ENCODE results near the gene TLCD4. TPM values are rescaled to one million over a fixed set of nuclear protein-coding genes. Genes with fewer than 3 reads are reported as not detected.

The TLCD4 gene
- total RNA-seq, 5 donors from 2014 or later (not counting 1 experiment from before 2014, with no cell fraction given), result 0.09 to 0.22 (median 0.12) TPM

DNA sequence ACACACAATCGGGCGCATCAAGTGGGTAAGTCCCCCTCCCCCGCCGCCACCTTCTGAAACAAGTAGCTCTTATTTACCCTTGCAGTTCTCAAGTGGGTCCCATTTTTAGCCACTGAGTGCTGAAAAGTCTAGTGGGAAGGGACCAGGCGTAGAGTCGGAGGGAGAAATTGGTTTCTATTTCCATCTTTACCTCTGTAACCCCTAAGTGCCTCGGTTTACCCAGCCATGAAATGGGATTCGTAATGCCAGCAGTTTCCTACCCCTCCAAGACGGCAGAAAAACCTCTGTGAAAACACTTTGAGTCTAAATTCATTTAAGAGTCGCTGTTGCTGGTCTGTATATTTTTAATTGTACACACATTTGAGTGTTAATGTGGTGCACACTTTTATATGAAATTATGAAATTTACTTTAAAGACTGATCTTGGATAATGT, 928 bp downstream of the TLCD4 start:
- 0% methylated on average over 2 of the region's 10 CpGs for WGBS (ENCODE audit: insufficient coverage)
- Mint-ChIP-seq H3K27ac (no peak overlapping the region), H3K27me3 (peaks cover 37 to 51% of the 10 kb centered on the region in 2 donors), H3K4me1 (peaks cover 10 to 14% (median 12%) of the 10 kb centered on the region in 3 donors), H3K9me3 (no peaks in the 10 kb centered on the region), H3K36me3 (no peaks in the 10 kb centered on the region), H3K4me3 (peak overlapping the region; percentile 77 to 84 (median 78))
- H3K27me3 ChIP-seq (replicated peaks in 1 of 2; ENCODE audit: control insufficient read depth in 2 of 2, extremely low read depth in 1 of 2, insufficient read depth in 2 of 2, low read length in 1 of 2), result peaks cover 18 to 26% of the 10 kb centered on the region in 2 experiments
- peak overlapping the region; percentile 38 to 82 for H3K4me3 ChIP-seq (ENCODE audit: control insufficient read depth in 1 of 2, extremely low read depth in 1 of 2, low read length in 1 of 2)
- H3K27ac ChIP-seq (ENCODE audit: low read length), result no peak overlapping the region
- H3K36me3 ChIP-seq (ENCODE audit: control insufficient read depth in 2 of 2, extremely low read depth in 1 of 2, insufficient read depth in 1 of 2, low read length in 1 of 2), result no peaks in the 10 kb centered on the region
- peak in 3 of 35 experiments; percentile 1 to 16 (median 8) for DNase-seq
- POLR2A ChIA-PET, result interaction anchor here (0.6 to 1.0 kb wide), 3 partner anchors 21 to 45 kb away, joined by 3 to 4 read pairs (median 3); partner anchors contain the start of gene ALG14 (in 1 of the 2)
- peaks cover 0 to 10% of the 10 kb centered on the region in 2 experiments for H3K4me1 ChIP-seq (ENCODE audit: control insufficient read depth in 1 of 2, extremely low read depth in 1 of 2, insufficient read depth in 2 of 2, low read length in 2 of 2)
- CTCF ChIA-PET, result interaction anchor here (0.7 to 3.6 kb wide), 7 partner anchors 11 to 116 kb away, joined by 3 to 21 read pairs (median 3); partner anchors contain the start of gene RWDD3 (in 2 of the 2)
- no peaks in the 10 kb centered on the region for H3K9me3 ChIP-seq
- peak in 1 of 4 experiments; percentile 19 for ATAC-seq (replicated peaks in 1 of 4)

- CTCF ChIA-PET, result interaction anchor here in 1 of 2 donors (0.7 to 0.8 kb wide), 2 partner anchors 40 to 59 kb away, joined by 3 read pairs; no protein-coding TSS in a partner anchor
- H3K4me1 ChIP-seq (ENCODE audit: control insufficient read depth in 1 of 2, extremely low read depth in 1 of 2, insufficient read depth in 2 of 2, low read length in 2 of 2), result peaks cover 0 to 10% of the 10 kb centered on the region in 2 experiments
- ATAC-seq (replicated peaks in 1 of 4), result no peak
- Mint-ChIP-seq H3K27ac (no peak overlapping the region), H3K4me1 (peaks cover 10 to 14% (median 12%) of the 10 kb centered on the region in 3 donors), H3K9me3 (no peaks in the 10 kb centered on the region), H3K36me3 (no peaks in the 10 kb centered on the region), H3K27me3 (peaks cover 37 to 50% of the 10 kb centered on the region in 2 donors), H3K4me3 (peak overlapping the region; percentile 52 to 78 (median 77))
- H3K27me3 ChIP-seq (replicated peaks in 1 of 2; ENCODE audit: control insufficient read depth in 2 of 2, extremely low read depth in 1 of 2, insufficient read depth in 2 of 2, low read length in 1 of 2), result peaks cover 18 to 26% of the 10 kb centered on the region in 2 experiments
- no CpG with 5 or more reads among the region's 6 CpGs for WGBS (ENCODE audit: insufficient coverage)
- POLR2A ChIA-PET, result no interaction called here
- H3K27ac ChIP-seq (ENCODE audit: low read length), result no peak overlapping the region
- H3K9me3 ChIP-seq, result no peaks in the 10 kb centered on the region
- H3K4me3 ChIP-seq (ENCODE audit: control insufficient read depth in 1 of 2, extremely low read depth in 1 of 2, low read length in 1 of 2), result no peak overlapping the region
- H3K36me3 ChIP-seq (ENCODE audit: control insufficient read depth in 2 of 2, extremely low read depth in 1 of 2, insufficient read depth in 1 of 2, low read length in 1 of 2), result no peaks in the 10 kb centered on the region
- DNase-seq, result no peak
These were observed 1.6 kb downstream of the TLCD4 start for GRCh38 chr1:95118710-95119109.

DNA sequence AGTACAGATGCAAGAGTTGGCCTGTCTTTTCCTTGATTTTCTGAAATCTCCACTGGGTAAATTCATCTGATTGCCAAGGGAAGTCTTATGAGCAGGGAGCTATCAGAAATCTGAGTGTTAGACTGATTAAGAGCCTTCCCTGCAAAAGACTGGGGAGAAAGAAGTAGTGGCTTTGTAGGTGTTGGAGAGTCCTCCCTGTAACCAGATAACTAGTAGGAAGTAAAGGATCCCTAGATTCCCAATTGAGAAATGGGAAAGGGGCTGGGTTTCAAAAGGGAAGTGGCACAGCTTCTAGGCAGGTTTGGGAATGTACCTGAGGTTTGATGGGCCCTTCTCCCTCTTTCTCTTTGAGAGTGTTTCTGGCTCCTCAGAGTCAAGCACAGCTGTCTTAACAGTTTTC, 2.1 kb downstream of the TLCD4 start:
- H3K4me1 Mint-ChIP-seq, result peaks cover 10 to 14% (median 12%) of the 10 kb centered on the region in 3 donors
- H3K36me3 ChIP-seq (ENCODE audit: control insufficient read depth in 2 of 2, extremely low read depth in 1 of 2, insufficient read depth in 1 of 2, low read length in 1 of 2), result no peaks in the 10 kb centered on the region
- ChIA-PET POLR2A (no interaction called here), CTCF (no interaction called here)
- H3K27ac ChIP-seq (ENCODE audit: low read length), result no peak overlapping the region
- H3K4me3 Mint-ChIP-seq, result peak overlapping the region in 1 of 3 donors; percentile 77
- no peak for DNase-seq
- ATAC-seq (replicated peaks in 1 of 4), result no peak
- no peak overlapping the region for H3K27ac Mint-ChIP-seq
- peaks cover 18 to 26% of the 10 kb centered on the region in 2 experiments for H3K27me3 ChIP-seq (replicated peaks in 1 of 2; ENCODE audit: control insufficient read depth in 2 of 2, extremely low read depth in 1 of 2, insufficient read depth in 2 of 2, low read length in 1 of 2)
- no peaks in the 10 kb centered on the region for H3K36me3 Mint-ChIP-seq
- H3K9me3 ChIP-seq, result no peaks in the 10 kb centered on the region
- peaks cover 0 to 10% of the 10 kb centered on the region in 2 experiments for H3K4me1 ChIP-seq (ENCODE audit: control insufficient read depth in 1 of 2, extremely low read depth in 1 of 2, insufficient read depth in 2 of 2, low read length in 2 of 2)
- H3K9me3 Mint-ChIP-seq, result no peaks in the 10 kb centered on the region
- H3K27me3 Mint-ChIP-seq, result peaks cover 37 to 53% of the 10 kb centered on the region in 2 donors
- H3K4me3 ChIP-seq (ENCODE audit: control insufficient read depth in 1 of 2, extremely low read depth in 1 of 2, low read length in 1 of 2), result no peak overlapping the region

DNA sequence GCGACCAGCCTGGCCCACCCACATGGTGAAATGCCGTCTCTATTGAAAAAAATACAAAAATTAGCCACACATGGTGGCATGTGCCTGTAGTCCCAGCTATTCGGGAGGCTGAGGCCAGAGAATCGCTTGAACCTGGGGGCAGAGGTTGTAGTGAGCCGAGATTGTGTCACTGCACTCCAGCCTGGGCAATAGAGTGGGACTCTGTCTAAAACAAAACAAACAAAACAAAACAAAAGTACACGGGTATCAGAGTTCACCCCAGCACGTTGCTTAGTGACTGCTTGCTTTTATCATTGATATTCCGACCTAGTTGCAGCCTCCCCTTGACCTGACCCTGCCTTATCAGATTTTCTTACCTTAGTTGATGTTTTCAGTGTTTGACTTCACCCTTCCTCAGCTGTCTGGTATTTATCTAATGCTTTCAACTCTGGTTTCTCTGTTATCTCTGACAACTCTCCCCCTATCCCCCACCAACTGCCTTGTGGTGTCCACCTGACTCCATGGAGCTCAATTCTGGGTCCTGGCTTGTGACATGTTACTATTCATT, 5.1 kb downstream of the TLCD4 start:
- ATAC-seq (replicated peaks in 1 of 4), result no peak
- H3K27me3 ChIP-seq (replicated peaks in 1 of 2; ENCODE audit: control insufficient read depth in 2 of 2, extremely low read depth in 1 of 2, insufficient read depth in 2 of 2, low read length in 1 of 2), result peaks cover 15 to 16% of the 10 kb centered on the region in 2 experiments
- H3K9me3 ChIP-seq, result no peaks in the 10 kb centered on the region
- CTCF ChIA-PET, result no interaction called here
- H3K36me3 ChIP-seq (ENCODE audit: control insufficient read depth in 2 of 2, extremely low read depth in 1 of 2, insufficient read depth in 1 of 2, low read length in 1 of 2), result no peaks in the 10 kb centered on the region
- Mint-ChIP-seq H3K27me3 (peaks cover 40 to 48% of the 10 kb centered on the region in 2 donors), H3K27ac (no peak overlapping the region), H3K4me3 (no peak overlapping the region), H3K4me1 (peaks cover 5 to 9% (median 7%) of the 10 kb centered on the region in 3 donors), H3K9me3 (no peaks in the 10 kb centered on the region), H3K36me3 (no peaks in the 10 kb centered on the region)
- DNase-seq, result no peak
- no peak overlapping the region for H3K4me3 ChIP-seq (ENCODE audit: control insufficient read depth in 1 of 2, extremely low read depth in 1 of 2, low read length in 1 of 2)
- POLR2A ChIA-PET, result no interaction called here
- H3K4me1 ChIP-seq (ENCODE audit: control insufficient read depth in 1 of 2, extremely low read depth in 1 of 2, insufficient read depth in 2 of 2, low read length in 2 of 2), result peaks cover 0 to 4% of the 10 kb centered on the region in 2 experiments
- 70% methylated on average over 5 of the region's 8 CpGs for WGBS (ENCODE audit: insufficient coverage)
- H3K27ac ChIP-seq (ENCODE audit: low read length), result no peak overlapping the region

GRCh38 chr1:95124342-95124741, 7.2 kb downstream of the TLCD4 start:
- Mint-ChIP-seq H3K36me3 (no peaks in the 10 kb centered on the region), H3K27me3 (peaks cover 26 to 34% of the 10 kb centered on the region in 2 donors), H3K4me3 (no peak overlapping the region), H3K9me3 (no peaks in the 10 kb centered on the region), H3K4me1 (no peaks in the 10 kb centered on the region), H3K27ac (no peak overlapping the region)
- Histone ChIP-seq H3K4me1 (ENCODE audit: control insufficient read depth in 1 of 2, extremely low read depth in 1 of 2, insufficient read depth in 2 of 2, low read length in 2 of 2) (no peaks in the 10 kb centered on the region), H3K4me3 (ENCODE audit: control insufficient read depth in 1 of 2, extremely low read depth in 1 of 2, low read length in 1 of 2) (no peak overlapping the region), H3K27me3 (replicated peaks in 1 of 2; ENCODE audit: control insufficient read depth in 2 of 2, extremely low read depth in 1 of 2, insufficient read depth in 2 of 2, low read length in 1 of 2) (peaks cover 4 to 12% of the 10 kb centered on the region in 2 experiments), H3K36me3 (ENCODE audit: control insufficient read depth in 2 of 2, extremely low read depth in 1 of 2, insufficient read depth in 1 of 2, low read length in 1 of 2) (no peaks in the 10 kb centered on the region), H3K9me3 (no peaks in the 10 kb centered on the region), H3K27ac (ENCODE audit: low read length) (no peak overlapping the region)
- WGBS (ENCODE audit: insufficient coverage), result 71% methylated on average over 1 of the region's 2 CpGs
- no peak for DNase-seq
- ChIA-PET POLR2A (no interaction called here), CTCF (interaction anchor here in 1 of 2 donors (1.0 kb wide), 1 partner anchor 55 kb away, joined by 4 read pairs; no protein-coding TSS in a partner anchor)
- ATAC-seq (replicated peaks in 1 of 4), result no peak

- Histone ChIP-seq H3K27me3 (replicated peaks in 1 of 2; ENCODE audit: control insufficient read depth in 2 of 2, extremely low read depth in 1 of 2, insufficient read depth in 2 of 2, low read length in 1 of 2) (peaks cover 0 to 8% of the 10 kb centered on the region in 2 experiments), H3K4me3 (ENCODE audit: control insufficient read depth in 1 of 2, extremely low read depth in 1 of 2, low read length in 1 of 2) (no peak overlapping the region), H3K9me3 (no peaks in the 10 kb centered on the region), H3K4me1 (ENCODE audit: control insufficient read depth in 1 of 2, extremely low read depth in 1 of 2, insufficient read depth in 2 of 2, low read length in 2 of 2) (no peaks in the 10 kb centered on the region), H3K36me3 (ENCODE audit: control insufficient read depth in 2 of 2, extremely low read depth in 1 of 2, insufficient read depth in 1 of 2, low read length in 1 of 2) (no peaks in the 10 kb centered on the region), H3K27ac (ENCODE audit: low read length) (no peak overlapping the region)
- Mint-ChIP-seq H3K9me3 (no peaks in the 10 kb centered on the region), H3K36me3 (no peaks in the 10 kb centered on the region), H3K4me3 (no peak overlapping the region), H3K4me1 (no peaks in the 10 kb centered on the region), H3K27ac (no peak overlapping the region), H3K27me3 (peaks cover 14 to 17% of the 10 kb centered on the region in 2 donors)
- no peak for ATAC-seq (replicated peaks in 1 of 4)
- POLR2A ChIA-PET, result no interaction called here
- CTCF ChIA-PET, result interaction anchor here in 1 of 2 donors (0.9 kb wide), 1 partner anchor 12 kb away, joined by 4 read pairs; no protein-coding TSS in a partner anchor
- WGBS (ENCODE audit: insufficient coverage), result no CpG with 5 or more reads among the region's 3 CpGs
- no peak for DNase-seq
These were observed 9.2 kb downstream of the TLCD4 start for GRCh38 chr1:95126366-95126765.
